Osteoblast (primary cell): ENCODE results near the gene TENM4. TPM values are rescaled to one million over a fixed set of nuclear protein-coding genes. Genes with fewer than 3 reads are reported as not detected.

Experiments used
- DNase-seq: peaks from one replicate; pipeline ENCODE4 v3.0.0; 2011; ENCODE audit warnings: low spot score, mixed read lengths; ENCODE audit not compliant: insufficient read length; ENCODE audit errors: missing footprints
- H2AFZ ChIP-seq: 2 replicates; pipeline ENCODE4 v1.6.0; 2011; ENCODE audit warnings: mild to moderate bottlenecking, low read length
- H3K27ac ChIP-seq: 2 replicates; pipeline ENCODE4 v1.5.1; 2011; ENCODE audit warnings: mild to moderate bottlenecking, low read depth, low read length, moderate library complexity
- H3K27me3 ChIP-seq: 2 replicates; pipeline ENCODE4 v1.6.0; 2012; ENCODE audit warnings: mild to moderate bottlenecking, control low read depth, inconsistent platforms, low read length, moderate library complexity; ENCODE audit not compliant: insufficient read depth
- H3K36me3 ChIP-seq: 2 replicates; pipeline ENCODE4 v1.5.1; 2011; ENCODE audit warnings: mild to moderate bottlenecking, low read length, control low read depth, moderate library complexity; ENCODE audit not compliant: insufficient read depth
- H3K4me1 ChIP-seq: 2 replicates; pipeline ENCODE4 v1.5.1; 2011; ENCODE audit warnings: mild to moderate bottlenecking, low read length, control low read depth, moderate library complexity; ENCODE audit not compliant: insufficient read depth
- H3K4me2 ChIP-seq: 2 replicates; pipeline ENCODE4 v1.6.0; 2011; ENCODE audit warnings: mild to moderate bottlenecking, low read length; ENCODE audit not compliant: insufficient read depth
- H3K4me3 ChIP-seq: fragments of 200-600 bp; sonication (generic); 3 replicates; pipeline ENCODE4 v1.5.1; 2012; ENCODE audit warnings: mild to moderate bottlenecking, low read length, inconsistent platforms; ENCODE audit not compliant: insufficient read depth
- H3K79me2 ChIP-seq: 2 replicates; pipeline ENCODE4 v1.6.0; 2012; ENCODE audit warnings: mild to moderate bottlenecking, low read length, control low read depth, inconsistent platforms; ENCODE audit not compliant: insufficient read depth
- H3K9me3 ChIP-seq: 2 replicates; pipeline ENCODE4 v1.5.1; 2011; ENCODE audit warnings: low read depth, low read length, control low read depth
- H4K20me1 ChIP-seq: 2 replicates; pipeline ENCODE4 v1.6.0; 2012; ENCODE audit warnings: mild to moderate bottlenecking, low read length, control low read depth; ENCODE audit not compliant: insufficient read depth
- CTCF ChIP-seq: IDR thresholded peaks from 2 replicates; pipeline ENCODE4 v1.5.1; 2011; ENCODE audit warnings: mild to moderate bottlenecking, low read depth, low read length, moderate library complexity; ENCODE audit errors: extremely low read depth
- total RNA-seq: library from RNA; depleted of rRNA; stranded (reverse); fragments of >200 nt; gene quantifications from 2 replicates; pipeline ENCODE4 v1.2.3, GENCODE V29; 2012

TENM4 gene
- total RNA-seq, 1 donor: 63.3 TPM

DNA sequence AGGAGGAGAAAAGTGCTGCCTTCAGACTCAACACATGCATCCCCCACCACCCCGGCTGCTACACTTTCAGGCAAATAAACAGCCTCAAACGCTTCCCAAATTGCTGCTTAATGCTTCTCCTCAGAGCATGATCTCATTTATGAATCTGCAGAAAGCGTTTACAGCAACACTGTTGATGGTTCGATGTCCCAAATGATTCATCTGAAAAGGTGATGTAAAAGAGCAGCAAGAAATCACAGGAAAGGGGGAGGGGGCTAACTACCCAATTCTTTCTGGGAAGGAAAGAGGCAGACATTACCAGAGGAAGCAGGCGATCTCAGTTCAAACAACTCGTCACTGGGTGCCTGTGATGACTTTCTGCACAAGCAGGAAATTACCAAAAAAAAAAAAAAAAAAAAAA is 119.6 kb downstream of the TENM4 start:
- Histone ChIP-seq H3K4me3 (no peak overlapping the region), H3K4me1 (no peaks in the 10 kb centered on the region), H4K20me1 (no peaks in the 10 kb centered on the region), H3K36me3 (no peaks in the 10 kb centered on the region), H3K4me2 (no peak overlapping the region), H3K27me3 (no peaks in the 10 kb centered on the region), H2AFZ (no peak overlapping the region), H3K79me2 (no peaks in the 10 kb centered on the region), H3K9me3 (no peaks in the 10 kb centered on the region), H3K27ac (no peak overlapping the region)
- DNase-seq: no peak
- no peak for TF ChIP-seq CTCF

- Histone ChIP-seq H3K36me3 (no peaks in the 10 kb centered on the region), H3K4me2 (no peak overlapping the region), H2AFZ (no peak overlapping the region), H3K9me3 (no peaks in the 10 kb centered on the region), H3K79me2 (no peaks in the 10 kb centered on the region), H3K27ac (no peak overlapping the region), H4K20me1 (no peaks in the 10 kb centered on the region), H3K4me3 (no peak overlapping the region), H3K27me3 (no peaks in the 10 kb centered on the region), H3K4me1 (peaks cover 5% of the 10 kb centered on the region)
- no peak for TF ChIP-seq CTCF
- DNase-seq: no peak
Observed at GRCh38 chr11:79314906-79315689, 125.7 kb downstream of the TENM4 start.

DNA sequence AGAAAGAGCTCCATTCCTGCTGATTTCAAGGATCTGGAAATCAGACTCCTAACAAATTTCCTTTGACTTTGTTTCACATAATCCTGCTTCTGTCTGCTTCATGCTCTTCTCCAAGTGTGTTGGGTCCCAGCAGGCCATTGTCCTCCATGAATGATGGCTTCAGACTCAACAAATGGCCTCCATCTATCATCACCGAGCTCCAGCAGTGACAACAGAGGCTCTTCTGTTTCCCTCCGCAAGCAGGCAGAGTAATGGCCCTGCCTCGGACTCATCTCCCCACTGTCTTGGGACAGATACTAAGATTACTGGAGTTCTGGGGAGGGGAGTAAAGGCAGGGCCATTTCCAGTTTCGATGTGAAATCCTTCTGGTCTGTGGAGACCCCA is 127.3 kb downstream of the TENM4 start:
- no peaks in the 10 kb centered on the region for H3K9me3 ChIP-seq
- no peak for TF ChIP-seq CTCF
- no peak overlapping the region for H3K4me3 ChIP-seq
- H3K36me3 ChIP-seq: no peaks in the 10 kb centered on the region
- peaks cover 5% of the 10 kb centered on the region for H3K4me1 ChIP-seq
- no peak for DNase-seq
- H4K20me1 ChIP-seq: no peaks in the 10 kb centered on the region
- H2AFZ ChIP-seq: no peak overlapping the region
- H3K27ac ChIP-seq: no peak overlapping the region
- no peak overlapping the region for H3K4me2 ChIP-seq
- no peaks in the 10 kb centered on the region for H3K79me2 ChIP-seq
- no peaks in the 10 kb centered on the region for H3K27me3 ChIP-seq

DNA sequence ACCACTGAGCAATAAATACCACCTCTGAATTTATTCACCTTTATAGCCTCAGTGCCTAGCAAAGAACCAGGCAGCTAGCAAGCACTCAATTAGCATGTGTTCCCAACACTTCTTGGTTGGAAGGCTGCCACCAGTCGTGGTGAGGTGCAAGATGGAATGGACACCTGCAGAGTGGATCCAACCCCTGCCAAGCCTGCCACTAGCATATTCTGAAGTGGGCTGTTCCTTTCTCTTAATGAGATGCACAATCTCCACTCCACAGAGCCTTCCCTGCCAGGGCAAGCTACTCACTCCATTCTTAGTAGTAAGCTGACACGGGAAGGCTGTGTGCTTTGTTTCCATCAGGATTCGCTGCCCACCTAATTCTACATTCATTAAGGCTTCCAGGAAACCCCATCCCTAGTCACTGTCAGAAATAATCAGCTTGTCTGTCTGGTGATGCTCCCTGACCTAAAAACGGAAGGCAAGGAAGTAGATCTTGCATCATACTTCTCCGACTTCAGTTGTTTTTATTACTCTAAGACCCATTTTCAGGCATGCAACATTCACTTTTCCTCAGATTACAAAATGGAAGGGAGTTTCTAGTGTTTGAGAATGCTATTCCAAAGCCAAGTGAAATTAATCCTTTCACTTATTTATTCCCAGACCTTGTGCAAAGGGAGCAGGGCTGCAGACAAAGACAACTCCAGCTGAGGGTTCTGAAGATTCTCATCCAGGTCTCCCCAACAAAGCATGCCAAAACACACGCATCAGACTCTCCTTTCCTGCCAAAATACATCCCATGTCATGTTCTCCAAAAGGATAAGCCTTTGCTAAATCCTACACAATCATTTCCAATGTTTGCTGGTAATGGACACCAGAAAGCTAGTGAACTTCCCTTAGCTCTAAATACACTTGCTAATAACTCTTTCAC is 128.0 kb downstream of the TENM4 start:
- Histone ChIP-seq H3K4me3 (no peak overlapping the region), H3K27ac (no peak overlapping the region), H3K4me2 (no peak overlapping the region), H3K9me3 (no peaks in the 10 kb centered on the region), H3K4me1 (peaks cover 5% of the 10 kb centered on the region), H3K79me2 (no peaks in the 10 kb centered on the region), H2AFZ (no peak overlapping the region), H4K20me1 (no peaks in the 10 kb centered on the region), H3K27me3 (no peaks in the 10 kb centered on the region), H3K36me3 (no peaks in the 10 kb centered on the region)
- no peak for DNase-seq
- TF ChIP-seq CTCF: no peak
